GM19023 (cell line): ENCODE data around the gene ZNF236.
"Not testable (repeated sequence)": the region's sequence is repeated elsewhere in the genome, so short reads cannot be mapped to it uniquely, and the experiment has no call there.

Source experiments
- ATAC-seq: cut with Tn5 transposase; IDR thresholded peaks from one replicate; pipeline ENCODE4 v1.9.1; 2021; ENCODE audit warnings: mild to moderate bottlenecking, moderate library complexity; ENCODE audit not compliant: unreplicated experiment

Gene ZNF236

GRCh38 chr18:76984193-76985155 is 162.1 kb downstream of the ZNF236 start:
- ATAC-seq, result no peak

- no peak for ATAC-seq
Observed at GRCh38 chr18:76985156-76985950, 163.0 kb downstream of the ZNF236 start.

DNA sequence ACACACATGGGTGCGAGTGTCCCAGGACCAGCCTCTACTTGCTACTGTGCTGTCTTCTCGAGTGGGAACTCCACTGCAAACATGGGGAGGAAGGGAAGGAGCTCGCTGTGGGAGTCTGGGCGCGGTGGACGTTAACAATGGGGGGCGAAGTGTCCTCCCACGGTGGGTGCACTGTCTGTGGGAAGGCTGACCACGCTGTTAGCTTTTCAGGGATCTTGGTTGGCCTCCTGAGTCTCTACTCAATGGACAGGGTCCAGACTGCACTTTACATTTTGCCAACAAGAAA is 163.5 kb downstream of the ZNF236 start:
- ATAC-seq, result no peak

DNA sequence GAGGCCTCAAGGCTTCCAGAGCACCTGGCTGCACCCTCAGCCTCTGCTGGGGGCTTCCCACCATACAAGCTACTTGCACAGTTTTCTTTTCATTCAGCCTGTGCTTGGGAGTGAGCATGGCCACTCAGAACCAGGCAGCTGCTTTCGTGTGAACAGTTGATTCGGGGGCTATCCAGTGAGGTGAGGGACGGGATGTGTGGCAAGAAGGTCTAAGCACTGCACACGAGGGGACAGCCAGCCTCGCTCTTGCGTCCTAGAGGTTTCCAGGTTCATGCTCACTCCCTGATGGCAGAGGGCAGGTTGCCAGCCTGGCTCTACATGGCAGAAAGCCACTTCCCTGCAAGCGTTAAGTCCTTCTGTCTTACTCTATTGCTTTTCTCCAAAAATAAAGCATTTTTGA is 164.0 kb downstream of the ZNF236 start:
- ATAC-seq, result no peak

DNA sequence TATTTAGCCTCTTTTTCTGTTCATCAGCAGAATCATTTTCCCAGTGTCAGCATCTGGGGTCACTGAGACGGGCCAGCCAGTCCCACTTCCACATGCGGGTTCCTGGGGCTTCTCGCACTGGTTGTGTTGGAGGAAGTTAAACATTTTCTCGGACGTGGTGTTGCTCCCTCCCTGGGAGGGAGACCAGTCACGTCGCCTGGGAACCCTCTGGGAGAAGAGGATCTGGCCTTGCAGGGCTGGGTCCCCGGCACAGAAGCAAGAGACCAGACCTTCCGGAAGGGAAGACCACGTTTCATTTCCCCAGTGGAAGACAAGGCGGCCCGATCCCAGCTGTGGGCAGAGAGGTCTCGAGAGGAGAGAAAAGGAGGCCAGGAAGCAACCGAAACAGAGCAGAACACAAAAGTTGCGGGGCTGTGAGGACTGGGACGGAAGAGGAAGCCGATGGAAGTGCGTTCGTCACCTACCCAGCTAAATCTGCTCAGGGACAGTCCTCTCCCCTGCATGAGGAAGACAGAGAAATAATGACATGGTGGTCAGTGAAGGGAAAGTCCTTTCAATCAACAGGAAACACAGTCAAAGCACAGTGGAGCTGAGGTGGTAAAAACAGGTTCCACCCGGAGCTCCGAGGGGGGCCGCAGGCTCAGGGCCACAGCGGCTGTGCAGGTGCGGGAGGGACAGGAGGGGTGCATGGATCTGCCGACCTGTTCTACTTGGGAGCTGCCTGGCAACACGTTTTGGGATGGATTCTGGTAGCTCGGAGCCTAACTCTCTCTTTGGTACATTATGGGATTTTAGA is 165.9 kb downstream of the ZNF236 start:
- no peak for ATAC-seq

DNA sequence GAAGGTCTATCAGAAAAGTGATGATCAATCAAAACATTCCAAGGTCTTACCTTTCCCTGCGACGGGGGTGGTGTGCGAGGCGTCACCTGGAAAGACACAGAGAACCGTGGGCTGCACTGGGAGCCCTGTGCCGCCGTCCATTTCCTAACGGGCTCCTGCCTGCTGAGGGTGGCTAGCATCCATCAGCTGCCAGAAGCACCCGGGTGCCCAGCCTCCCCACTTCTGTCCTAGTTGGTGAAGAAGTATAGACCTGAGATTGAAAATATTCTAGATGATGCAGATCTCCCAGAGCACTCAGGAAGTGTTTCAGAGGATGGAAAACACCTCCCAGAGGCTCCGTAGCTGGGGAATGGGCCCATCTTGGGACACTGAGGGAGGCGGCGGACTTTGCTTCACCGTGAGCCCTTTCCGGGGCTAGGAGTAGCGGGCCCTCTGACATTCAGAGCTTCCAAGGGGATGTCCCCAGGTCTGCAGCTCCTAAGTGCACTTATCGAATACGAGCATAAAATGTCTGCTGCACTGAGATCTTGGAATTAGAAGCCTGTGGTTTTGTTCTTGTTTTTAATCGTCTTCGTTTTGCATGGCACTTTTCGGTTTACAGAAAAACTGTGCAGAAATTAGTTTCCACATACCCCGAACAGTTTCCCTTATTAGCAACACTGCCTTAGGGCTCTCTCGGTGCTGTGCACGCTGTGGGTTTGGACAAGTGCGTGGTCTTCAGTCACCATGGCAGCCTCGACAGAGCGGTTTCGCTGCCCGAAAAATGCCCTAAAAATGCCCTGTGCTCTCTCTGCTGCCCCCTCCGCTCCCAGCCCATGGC is 166.7 kb downstream of the ZNF236 start:
- no peak for ATAC-seq

GRCh38 chr18:76989647-76990190 is 167.4 kb downstream of the ZNF236 start:
- ATAC-seq, result no peak

GRCh38 chr18:76990343-76991020 is 168.1 kb downstream of the ZNF236 start:
- ATAC-seq, result not testable (repeated sequence)

DNA sequence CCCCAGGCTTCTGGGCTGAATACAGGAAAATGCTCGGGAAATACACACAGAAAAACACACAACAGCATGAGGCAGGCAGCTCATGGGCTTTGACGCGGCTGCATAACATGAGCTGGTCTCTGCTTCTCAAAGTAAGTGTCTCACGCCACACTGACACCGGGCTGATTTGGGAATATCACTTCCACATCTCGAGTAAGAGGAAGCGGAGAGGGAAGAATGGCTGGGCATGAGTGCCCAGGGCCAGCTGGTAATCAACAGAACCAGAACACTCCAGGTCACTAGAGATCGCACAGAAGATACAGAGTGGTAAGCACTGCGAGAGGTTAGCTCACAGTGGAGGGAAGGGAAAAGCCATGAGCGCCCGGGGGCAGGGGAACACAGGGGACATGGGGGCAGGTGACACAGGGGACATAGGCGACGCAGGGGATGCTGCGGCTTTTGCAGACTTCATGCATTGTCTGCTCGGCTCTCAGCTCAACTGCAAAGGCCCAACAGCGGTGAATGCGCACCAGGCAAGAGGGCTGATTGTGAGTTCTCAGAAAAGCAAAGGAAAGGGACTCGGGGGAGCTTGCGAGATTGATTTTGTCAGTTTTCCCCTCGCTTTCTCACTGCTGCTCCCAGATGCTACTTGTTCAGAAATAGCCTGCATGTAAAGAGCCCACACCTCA is 168.8 kb downstream of the ZNF236 start:
- no peak for ATAC-seq

DNA sequence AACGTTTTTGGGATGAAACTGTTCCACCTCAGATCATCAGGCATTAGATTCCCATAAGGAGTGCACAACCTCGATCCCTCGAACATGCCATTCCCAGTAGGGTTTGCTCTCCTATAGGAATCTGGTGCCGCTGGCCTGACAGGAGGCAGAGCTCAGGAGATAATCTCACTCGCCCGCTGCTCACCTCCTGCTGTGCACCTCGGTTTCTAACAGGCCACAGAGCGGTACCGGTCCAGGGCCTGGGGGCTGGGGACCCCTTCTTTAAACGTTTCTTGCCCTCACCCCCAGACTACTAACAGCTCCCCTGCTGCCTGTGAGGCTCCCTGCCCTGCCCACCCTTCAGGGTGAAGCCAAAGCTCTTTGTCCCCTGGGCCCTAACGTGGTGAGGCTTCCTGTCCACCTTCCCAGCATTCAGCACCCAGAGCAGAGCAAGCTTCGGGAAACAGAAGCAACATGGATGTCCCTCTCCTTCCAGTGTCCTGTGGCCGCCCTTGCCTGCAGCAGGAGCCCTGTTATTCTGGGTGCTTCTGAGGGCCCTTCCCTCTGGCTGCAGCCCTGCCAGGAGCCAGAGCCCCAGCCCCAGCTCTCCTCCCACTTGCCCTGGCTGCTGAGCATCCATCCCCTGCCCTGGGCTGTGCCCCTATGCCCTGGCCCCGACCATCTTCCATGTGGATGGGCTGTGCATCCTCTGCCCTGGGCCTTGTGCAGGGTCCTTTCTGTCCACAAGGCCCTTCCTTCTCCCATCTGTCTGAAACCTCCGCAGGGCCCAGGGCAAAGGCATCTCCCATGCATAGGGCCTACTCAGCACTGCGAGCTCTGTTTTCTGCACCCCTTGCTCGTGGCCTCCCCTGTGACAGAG is 170.1 kb downstream of the ZNF236 start:
- ATAC-seq, result no peak

- ATAC-seq, result no peak
Observed at GRCh38 chr18:76993085-76993382, 170.7 kb downstream of the ZNF236 start.

DNA sequence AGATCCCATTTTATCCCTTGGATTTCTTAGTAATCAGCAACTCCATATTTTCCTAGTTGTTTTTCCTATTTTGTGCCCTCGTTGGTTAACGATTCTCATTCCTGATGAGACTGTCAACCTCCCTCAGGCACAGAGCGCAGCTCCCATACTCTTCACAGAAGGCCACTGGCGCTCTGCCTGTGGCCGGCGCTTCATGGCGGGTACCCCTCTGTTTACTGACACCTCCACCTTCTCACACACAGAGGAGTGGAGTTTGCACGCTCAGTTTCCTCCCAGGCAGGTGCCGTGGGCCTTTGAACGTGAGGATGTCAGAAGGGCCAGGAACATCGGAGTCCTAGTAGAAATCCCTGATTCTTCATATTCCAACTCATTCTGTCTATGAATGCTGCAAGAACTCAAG is 171.2 kb downstream of the ZNF236 start:
- ATAC-seq, result no peak

DNA sequence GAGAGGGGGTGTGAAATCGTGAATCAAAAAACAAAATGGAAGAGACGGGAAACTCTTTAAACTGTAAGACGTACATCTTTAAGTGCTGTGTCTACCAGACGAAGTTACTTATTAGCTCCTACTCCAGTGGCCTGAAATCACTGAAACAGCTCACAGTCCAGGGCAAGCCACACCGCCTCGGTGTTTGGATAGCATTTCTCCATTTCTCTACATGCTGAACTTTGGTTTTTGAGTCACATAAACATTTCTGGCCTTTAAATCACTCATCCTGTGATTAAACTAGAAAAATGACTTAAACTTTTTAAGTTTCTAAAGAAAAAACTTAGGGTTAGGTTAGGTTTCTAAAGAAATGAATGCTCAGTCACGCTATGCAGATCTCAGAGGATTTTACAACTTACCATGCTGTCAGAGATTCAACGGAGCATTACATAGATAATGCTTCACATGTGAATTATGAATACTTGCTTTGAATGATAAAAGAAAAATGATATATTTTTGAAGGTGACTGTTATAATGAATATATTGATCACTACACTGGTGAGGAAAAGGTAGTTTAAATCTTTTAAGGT is 171.8 kb downstream of the ZNF236 start:
- no peak for ATAC-seq

GRCh38 chr18:76995896-76996295 is 173.5 kb downstream of the ZNF236 start:
- no peak for ATAC-seq

DNA sequence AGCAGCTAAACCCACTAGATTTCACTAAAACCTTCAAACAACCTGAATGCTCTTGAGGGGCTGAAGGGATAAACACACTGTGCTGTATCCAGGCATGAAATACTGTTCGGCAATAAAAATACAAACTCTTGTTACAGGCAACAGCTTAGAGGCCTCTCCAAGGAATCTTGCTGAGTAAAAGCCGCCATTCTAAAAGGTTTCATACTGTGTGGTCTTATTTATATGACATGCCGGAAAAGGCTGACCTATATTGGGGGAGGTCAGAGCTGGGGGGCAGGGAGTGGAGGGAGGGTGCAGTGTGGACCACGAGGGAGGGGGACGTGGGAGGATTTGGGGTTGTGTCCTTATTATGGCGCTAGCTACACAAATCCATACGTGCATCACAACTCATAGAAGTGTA is 174.1 kb downstream of the ZNF236 start:
- no peak for ATAC-seq

GRCh38 chr18:76997951-76998808 is 175.8 kb downstream of the ZNF236 start:
- no peak for ATAC-seq

GRCh38 chr18:76999077-76999476 is 176.7 kb downstream of the ZNF236 start:
- ATAC-seq, result no peak
